Activated CD8-positive, alpha-beta T cell treated with anti-CD3 and anti-CD28 coated beads for 36 hours (primary cell): Measurements from ENCODE around the gene EYS. TPM values are rescaled to one million over a fixed set of nuclear protein-coding genes. Genes with fewer than 3 reads are reported as not detected.

Experiments used
- ATAC-seq: fragments of 200-7000 bp; cut with Tn5 transposase; one replicate; pipeline ENCODE4 v1.10.0; 2021; ENCODE audit warnings: mild to moderate bottlenecking, moderate library complexity
- CTCF ChIA-PET: fragments of 350-600 bp; sonication (Branson Sonifier 250); formaldehyde crosslinking; loops from one replicate; lab custom pipeline; 2021; ENCODE audit warnings: antibody characterized with exemption; lab: Charles Lee
- POLR2A ChIA-PET: fragments of 350-600 bp; sonication (Branson Sonifier 250); formaldehyde crosslinking; loops from one replicate; lab custom pipeline; 2021; ENCODE audit warnings: antibody characterized with exemption; lab: Charles Lee
- DNase-seq: peaks from one replicate; pipeline ENCODE4 v3.0.0-alpha.2; 2020
- H3K27ac Mint-ChIP-seq: one replicate; pipeline ENCODE4 v1.8.0; 2021; ENCODE audit warnings: mild to moderate bottlenecking, mixed read lengths
- H3K27me3 Mint-ChIP-seq: one replicate; pipeline ENCODE4 v1.8.0; 2021; ENCODE audit warnings: mixed read lengths
- H3K36me3 Mint-ChIP-seq: one replicate; pipeline ENCODE4 v1.8.0; 2021; ENCODE audit warnings: low read depth, mixed read lengths
- H3K4me1 Mint-ChIP-seq: one replicate; pipeline ENCODE4 v1.8.0; 2021; ENCODE audit warnings: low read depth, mixed read lengths
- H3K4me3 Mint-ChIP-seq: one replicate; pipeline ENCODE4 v1.8.0; 2021; ENCODE audit warnings: mild to moderate bottlenecking, moderate library complexity, mixed read lengths
- H3K9me3 Mint-ChIP-seq: one replicate; pipeline ENCODE4 v1.8.0; 2021; ENCODE audit warnings: mixed read lengths
- intact Hi-C: fragments of 100-400 bp; cut with micrococcal nuclease; formaldehyde crosslinking; loops from one replicate; pipeline ENCODE4 v1.10.0; 2022
- total RNA-seq, 2 experiments: library from RNA; stranded (reverse); gene quantifications; one replicate each; pipeline ENCODE4 v1.2.3, GENCODE V29; 2021
- TF ChIP-seq, protein P1 (sequence below): fragments of 200-600 bp; IDR thresholded peaks from one replicate; pipeline ENCODE4 v1.8.0; 2022; ENCODE audit warnings: antibody characterized with exemption, mild to moderate bottlenecking

EYS gene
- total RNA-seq, 2 experiments from 2014 or later, result not detected

DNA sequence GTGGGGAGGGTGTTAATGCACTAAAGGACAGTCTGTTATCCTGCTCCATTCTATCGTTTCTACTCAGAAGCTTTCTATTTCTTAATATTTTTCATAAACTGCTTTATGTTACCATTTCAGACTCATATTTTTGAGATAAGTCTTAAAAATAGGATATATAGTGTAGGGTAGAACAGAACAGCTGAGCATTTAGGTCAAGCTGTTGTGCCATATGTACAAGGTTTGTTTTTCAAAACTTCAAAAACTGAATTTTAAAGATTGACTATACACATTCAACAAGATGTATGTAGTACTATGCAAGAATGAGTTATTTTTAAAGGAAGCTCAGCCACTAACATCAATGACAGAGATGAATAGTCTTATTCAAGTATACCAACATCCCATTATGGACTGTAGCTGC, 1634.3 kb downstream of the EYS start:
- ATAC-seq (no peak), DNase-seq (no peak)
- Mint-ChIP-seq H3K27me3 (no peaks in the 10 kb centered on the region), H3K36me3 (no peaks in the 10 kb centered on the region), H3K9me3 (peaks cover 4% of the 10 kb centered on the region), H3K27ac (no peak overlapping the region), H3K4me1 (no peaks in the 10 kb centered on the region), H3K4me3 (no peak overlapping the region)
- intact Hi-C loops, result no loop called here
- CTCF ChIA-PET, result no interaction called here
- TF ChIP-seq, protein P1, sequence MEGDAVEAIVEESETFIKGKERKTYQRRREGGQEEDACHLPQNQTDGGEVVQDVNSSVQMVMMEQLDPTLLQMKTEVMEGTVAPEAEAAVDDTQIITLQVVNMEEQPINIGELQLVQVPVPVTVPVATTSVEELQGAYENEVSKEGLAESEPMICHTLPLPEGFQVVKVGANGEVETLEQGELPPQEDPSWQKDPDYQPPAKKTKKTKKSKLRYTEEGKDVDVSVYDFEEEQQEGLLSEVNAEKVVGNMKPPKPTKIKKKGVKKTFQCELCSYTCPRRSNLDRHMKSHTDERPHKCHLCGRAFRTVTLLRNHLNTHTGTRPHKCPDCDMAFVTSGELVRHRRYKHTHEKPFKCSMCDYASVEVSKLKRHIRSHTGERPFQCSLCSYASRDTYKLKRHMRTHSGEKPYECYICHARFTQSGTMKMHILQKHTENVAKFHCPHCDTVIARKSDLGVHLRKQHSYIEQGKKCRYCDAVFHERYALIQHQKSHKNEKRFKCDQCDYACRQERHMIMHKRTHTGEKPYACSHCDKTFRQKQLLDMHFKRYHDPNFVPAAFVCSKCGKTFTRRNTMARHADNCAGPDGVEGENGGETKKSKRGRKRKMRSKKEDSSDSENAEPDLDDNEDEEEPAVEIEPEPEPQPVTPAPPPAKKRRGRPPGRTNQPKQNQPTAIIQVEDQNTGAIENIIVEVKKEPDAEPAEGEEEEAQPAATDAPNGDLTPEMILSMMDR, result no peak
- POLR2A ChIA-PET, result no interaction called here

DNA sequence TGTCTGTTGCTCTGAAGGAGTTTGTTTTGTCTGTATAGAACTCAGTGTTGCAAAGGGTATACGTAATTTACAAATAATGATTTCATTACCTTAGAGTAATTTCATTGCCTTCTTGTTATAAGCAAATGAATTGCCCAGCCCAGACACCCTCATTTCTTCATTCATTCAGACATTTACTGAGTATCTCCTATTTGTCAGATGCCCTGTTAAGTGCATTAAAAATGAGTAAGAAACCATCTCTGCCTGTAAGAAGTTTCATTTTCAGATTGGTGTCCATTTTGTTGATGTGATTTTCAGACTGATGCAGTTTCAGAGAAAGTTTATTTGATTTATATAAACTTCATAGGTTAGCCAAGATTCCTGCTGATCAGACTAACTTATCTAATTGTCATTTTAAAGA, 1642.1 kb downstream of the EYS start:
- ATAC-seq (no peak), DNase-seq (no peak)
- TF ChIP-seq, protein P1, result no peak
- no peaks in the 10 kb centered on the region for H3K36me3 Mint-ChIP-seq
- no peak overlapping the region for H3K27ac Mint-ChIP-seq
- intact Hi-C loops, result no loop called here
- ChIA-PET CTCF (no interaction called here), POLR2A (no interaction called here)
- peaks cover 3% of the 10 kb centered on the region for H3K9me3 Mint-ChIP-seq
- H3K4me3 Mint-ChIP-seq, result no peak overlapping the region
- no peaks in the 10 kb centered on the region for H3K27me3 Mint-ChIP-seq
- H3K4me1 Mint-ChIP-seq, result no peaks in the 10 kb centered on the region

DNA sequence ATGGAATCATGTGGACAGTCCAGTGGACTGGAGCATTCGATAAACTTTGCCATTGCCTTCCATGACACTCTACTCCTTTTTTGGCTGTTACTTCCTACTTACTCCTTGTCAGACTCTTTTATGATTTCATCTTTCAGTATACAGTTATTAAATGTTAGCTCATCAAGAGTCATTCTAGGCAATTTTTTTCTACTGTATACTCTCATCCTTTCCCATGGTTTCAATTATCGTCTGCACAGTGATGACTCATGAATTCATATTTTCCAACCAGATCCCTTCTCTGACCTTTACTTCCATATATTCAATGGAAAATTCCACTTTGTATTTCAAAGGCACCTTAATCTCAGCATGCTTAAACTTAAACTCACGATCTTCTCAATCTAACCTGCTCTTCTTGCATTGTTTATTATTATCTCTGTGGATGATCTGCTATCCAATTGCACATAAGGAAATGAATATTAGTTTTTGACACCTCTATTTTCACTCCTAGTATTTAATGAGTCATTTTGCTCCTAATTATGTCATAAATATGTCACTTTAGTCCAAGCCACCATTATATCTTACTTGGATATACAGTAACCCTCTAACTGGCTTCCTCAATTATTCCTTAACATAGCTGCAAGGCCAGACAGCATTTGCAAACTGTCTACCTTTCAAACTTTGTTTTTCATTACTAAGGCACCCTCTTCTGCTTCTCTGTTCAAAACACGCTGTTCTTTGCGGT, 1643.9 kb downstream of the EYS start:
- Mint-ChIP-seq H3K36me3 (no peaks in the 10 kb centered on the region), H3K9me3 (peaks cover 5% of the 10 kb centered on the region), H3K27me3 (no peaks in the 10 kb centered on the region), H3K4me1 (no peaks in the 10 kb centered on the region), H3K4me3 (no peak overlapping the region), H3K27ac (no peak overlapping the region)
- intact Hi-C loops, result no loop called here
- no peak for DNase-seq
- POLR2A ChIA-PET, result no interaction called here
- TF ChIP-seq, protein P1, result no peak
- CTCF ChIA-PET, result no interaction called here
- no peak for ATAC-seq

DNA sequence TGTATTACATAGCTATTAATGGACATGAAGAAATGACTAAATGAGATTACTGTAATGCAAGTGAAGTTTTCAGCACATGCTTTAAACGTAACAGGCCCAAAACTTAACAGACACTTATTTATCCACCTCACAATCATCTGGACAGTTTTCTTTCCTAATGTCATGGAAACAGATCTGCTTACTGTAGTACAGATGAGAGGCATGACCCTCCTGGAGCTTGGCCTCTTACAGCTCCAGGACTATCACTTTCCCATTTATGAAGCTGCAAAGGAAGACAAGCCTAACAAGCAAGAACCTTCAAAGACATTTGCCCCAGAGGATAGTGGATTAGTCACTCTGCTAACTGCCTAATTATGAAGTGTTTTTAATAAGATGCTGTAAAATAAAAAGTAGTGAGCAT, 1652.2 kb downstream of the EYS start:
- TF ChIP-seq, protein P1, result no peak
- ATAC-seq (no peak), DNase-seq (no peak)
- Mint-ChIP-seq H3K27me3 (no peaks in the 10 kb centered on the region), H3K4me1 (no peaks in the 10 kb centered on the region), H3K9me3 (peaks cover 2% of the 10 kb centered on the region), H3K36me3 (no peaks in the 10 kb centered on the region), H3K4me3 (no peak overlapping the region), H3K27ac (no peak overlapping the region)
- POLR2A ChIA-PET, result no interaction called here
- CTCF ChIA-PET, result no interaction called here
- intact Hi-C loops, result no loop called here

DNA sequence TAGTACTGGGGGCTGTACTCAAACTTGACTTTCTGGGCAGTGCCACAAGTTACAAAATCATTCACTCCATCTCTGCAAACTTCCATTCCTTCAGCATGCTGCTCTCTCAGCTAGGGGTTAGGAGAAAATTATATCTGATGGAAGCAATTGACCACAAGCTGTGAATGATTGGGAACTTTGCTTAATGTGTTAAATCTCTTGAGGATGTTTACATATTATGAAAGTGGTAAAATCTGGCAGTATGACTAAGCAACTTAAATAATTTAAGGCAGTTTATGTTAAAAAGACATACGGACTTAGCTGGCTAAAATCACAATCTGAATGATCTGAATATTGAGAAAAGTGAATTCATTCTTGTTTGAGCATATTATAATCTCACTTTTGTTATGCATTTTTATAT, 1656.4 kb downstream of the EYS start:
- no peak for DNase-seq
- POLR2A ChIA-PET, result no interaction called here
- H3K36me3 Mint-ChIP-seq, result no peaks in the 10 kb centered on the region

More for the DNA sequence above, 1656.4 kb downstream of the EYS start:
- intact Hi-C loops, result no loop called here
- CTCF ChIA-PET, result no interaction called here
- TF ChIP-seq, protein P1, result no peak
- no peaks in the 10 kb centered on the region for H3K9me3 Mint-ChIP-seq
- no peak overlapping the region for H3K27ac Mint-ChIP-seq
- no peak for ATAC-seq
- H3K27me3 Mint-ChIP-seq, result no peaks in the 10 kb centered on the region
- H3K4me1 Mint-ChIP-seq, result no peaks in the 10 kb centered on the region
- no peak overlapping the region for H3K4me3 Mint-ChIP-seq
